ENCODE measurements around the gene GMIP. TPM values are rescaled to one million over a fixed set of nuclear protein-coding genes. Genes with fewer than 3 reads are reported as not detected.

The GMIP gene
- total and polyA plus RNA-seq, 11 donors: 1.1 to 21.7 (median 2.5) TPM

DNA sequence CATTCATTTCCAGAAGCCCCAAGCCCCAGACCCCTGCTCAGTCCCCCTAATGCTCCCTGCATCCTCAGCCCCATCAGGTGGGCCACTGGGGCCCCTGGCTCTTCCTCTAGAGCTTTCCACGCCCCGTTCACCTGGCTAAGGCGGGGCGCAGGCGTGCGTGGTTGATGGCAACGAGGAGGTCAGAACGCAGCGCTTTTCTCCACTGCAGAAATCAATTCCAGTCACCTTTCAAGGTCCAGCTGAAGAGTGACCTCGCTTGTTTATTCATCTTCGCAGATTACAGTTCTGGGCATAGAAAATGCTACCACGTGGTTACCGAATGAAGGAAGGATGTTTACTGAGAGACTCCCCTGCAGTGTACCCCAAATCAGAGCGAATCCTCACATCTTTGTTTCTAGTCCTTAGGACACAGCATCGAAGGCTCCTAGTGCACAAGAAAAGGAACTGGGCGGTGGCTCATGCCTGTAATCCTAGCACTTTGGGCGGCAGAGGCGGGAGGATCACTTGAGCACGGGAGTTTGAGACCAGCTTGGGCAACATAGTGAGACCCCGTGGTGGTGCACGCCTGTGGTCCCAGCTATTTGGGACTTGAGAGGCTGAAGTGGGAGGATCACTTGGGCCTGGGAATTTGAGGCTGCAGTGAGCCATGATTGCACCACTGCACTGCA is 24.1 kb downstream of the GMIP start:
- TF ChIP-seq POLR2A (IDR thresholded peaks at IDR 0.05): no peak
- TF ChIP-seq, protein P1, sequence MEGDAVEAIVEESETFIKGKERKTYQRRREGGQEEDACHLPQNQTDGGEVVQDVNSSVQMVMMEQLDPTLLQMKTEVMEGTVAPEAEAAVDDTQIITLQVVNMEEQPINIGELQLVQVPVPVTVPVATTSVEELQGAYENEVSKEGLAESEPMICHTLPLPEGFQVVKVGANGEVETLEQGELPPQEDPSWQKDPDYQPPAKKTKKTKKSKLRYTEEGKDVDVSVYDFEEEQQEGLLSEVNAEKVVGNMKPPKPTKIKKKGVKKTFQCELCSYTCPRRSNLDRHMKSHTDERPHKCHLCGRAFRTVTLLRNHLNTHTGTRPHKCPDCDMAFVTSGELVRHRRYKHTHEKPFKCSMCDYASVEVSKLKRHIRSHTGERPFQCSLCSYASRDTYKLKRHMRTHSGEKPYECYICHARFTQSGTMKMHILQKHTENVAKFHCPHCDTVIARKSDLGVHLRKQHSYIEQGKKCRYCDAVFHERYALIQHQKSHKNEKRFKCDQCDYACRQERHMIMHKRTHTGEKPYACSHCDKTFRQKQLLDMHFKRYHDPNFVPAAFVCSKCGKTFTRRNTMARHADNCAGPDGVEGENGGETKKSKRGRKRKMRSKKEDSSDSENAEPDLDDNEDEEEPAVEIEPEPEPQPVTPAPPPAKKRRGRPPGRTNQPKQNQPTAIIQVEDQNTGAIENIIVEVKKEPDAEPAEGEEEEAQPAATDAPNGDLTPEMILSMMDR (IDR thresholded peaks at IDR 0.05): no peak
- ATAC-seq (no peak), DNase-seq (no peak)
- Histone ChIP-seq H3K27me3 (peaks cover 4 to 32% (median 12%) of the 10 kb centered on the region in 9 donors), H3K4me3 (no peak overlapping the region), H3K9me3 (no peaks in the 10 kb centered on the region), H3K36me3 (no peaks in the 10 kb centered on the region), H3K27ac (no peak overlapping the region), H3K4me1 (peaks cover 0 to 11% (median 0%) of the 10 kb centered on the region in 12 donors)
- intact Hi-C loops (cut with DNase I): no loop called here
- 59 to 67% (median 65%) methylated on average over 21 of the region's 21 CpGs for WGBS, 4 donors

DNA sequence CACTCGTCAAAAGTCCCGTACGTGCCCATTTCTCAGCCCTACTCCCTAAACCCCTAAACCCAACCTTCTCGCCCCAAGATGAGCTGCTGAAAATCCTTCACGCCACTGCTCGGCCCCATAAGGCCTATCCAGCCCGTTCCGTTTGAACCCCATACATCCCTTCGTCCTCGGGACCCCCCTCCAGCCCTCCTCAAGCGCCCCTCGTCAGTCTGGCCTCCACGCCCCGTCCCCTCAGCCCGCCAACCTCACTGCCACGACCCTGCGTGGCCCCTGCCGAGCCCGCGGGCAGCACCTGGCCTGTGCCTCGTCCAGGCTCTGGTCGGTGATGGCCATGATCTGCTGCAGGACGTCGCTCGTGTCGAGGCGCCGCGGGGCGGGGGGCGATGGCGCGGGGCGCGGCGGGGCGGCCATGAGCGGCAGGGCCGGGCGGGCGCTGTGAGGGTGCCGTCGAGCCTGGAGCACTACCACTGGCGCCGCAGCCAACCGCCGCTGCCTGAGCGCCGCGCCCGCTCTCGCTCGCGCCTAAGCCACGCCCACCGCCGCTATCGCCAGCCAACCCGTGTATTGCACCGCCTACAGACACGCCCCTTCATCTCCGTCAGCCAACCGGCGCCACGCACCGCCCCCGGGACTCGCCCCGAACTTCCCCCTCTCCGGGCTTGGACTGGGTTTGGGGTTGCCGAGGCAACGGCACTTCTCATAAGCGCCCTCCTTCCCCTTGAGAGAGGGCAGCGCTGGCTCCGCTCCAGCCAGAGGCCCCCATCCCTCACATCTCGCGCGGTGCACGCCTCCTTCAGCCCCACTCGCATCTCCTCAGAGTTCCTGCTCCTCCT is 25.0 kb downstream of the GMIP start, which contains the start of gene PBX4:
PBX4 (minus strand) TSS at position 469 of the 833 bp plus-strand sequence; CDS start at position 411, 58 bp downstream.
- H3K27me3 ChIP-seq: peaks cover 4 to 38% (median 12%) of the 10 kb centered on the region in 9 donors
- TF ChIP-seq, protein P1 (IDR thresholded peaks at IDR 0.05): no peak
- no peak for TF ChIP-seq POLR2A (IDR thresholded peaks at IDR 0.05)
- DNase-seq: peak; percentile 87 to 97 (median 90)
- no peaks in the 10 kb centered on the region for H3K36me3 ChIP-seq
- no peak within 1 kb of the TSS for H3K27ac ChIP-seq
- 5 to 12% (median 8%) methylated on average over 33 to 80 of the region's 80 CpGs for WGBS, 4 donors
- H3K4me1 ChIP-seq: peaks cover 0 to 11% (median 0%) of the 10 kb centered on the region in 12 donors
- peak; percentile 81 to 99 (median 98) for ATAC-seq
- intact Hi-C loops (cut with DNase I): no loop called here
- no peaks in the 10 kb centered on the region for H3K9me3 ChIP-seq
- H3K4me3 ChIP-seq: peak within 1 kb of the TSS in 9 of 12 donors; percentile 5 to 62 (median 37)

DNA sequence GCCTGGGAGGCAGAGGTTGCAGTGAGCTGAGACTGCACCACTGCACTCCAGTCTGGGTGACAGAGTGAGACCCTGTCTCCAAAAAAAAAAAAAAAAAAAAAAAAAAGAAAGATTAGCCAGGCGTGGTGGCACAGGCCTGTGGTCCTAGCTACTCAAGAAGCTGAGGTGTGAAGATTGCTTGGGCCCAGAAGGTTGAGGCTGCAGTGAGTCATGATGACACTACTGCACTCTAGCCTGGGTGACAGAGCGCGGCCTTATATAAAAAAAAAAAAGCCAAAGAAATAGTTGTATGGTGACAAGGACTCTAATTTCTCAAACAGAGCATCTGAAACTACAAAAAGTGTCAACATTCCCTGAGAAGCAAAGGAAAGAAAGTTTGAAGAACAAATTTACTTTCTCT is 28.4 kb downstream of the GMIP start:
- ATAC-seq (no peak), DNase-seq (no peak)
- Histone ChIP-seq H3K27me3 (peaks cover 4 to 38% (median 12%) of the 10 kb centered on the region in 9 donors), H3K4me3 (no peak overlapping the region), H3K9me3 (no peaks in the 10 kb centered on the region), H3K4me1 (peaks cover 0 to 11% (median 0%) of the 10 kb centered on the region in 12 donors), H3K27ac (no peak overlapping the region), H3K36me3 (no peaks in the 10 kb centered on the region)
- WGBS, 4 donors: 90 to 97% (median 93%) methylated on average over 3 of the region's 3 CpGs
- no peak for TF ChIP-seq POLR2A (IDR thresholded peaks at IDR 0.05)
- TF ChIP-seq, protein P1 (IDR thresholded peaks at IDR 0.05): no peak
- intact Hi-C loops (cut with DNase I): no loop called here

DNA sequence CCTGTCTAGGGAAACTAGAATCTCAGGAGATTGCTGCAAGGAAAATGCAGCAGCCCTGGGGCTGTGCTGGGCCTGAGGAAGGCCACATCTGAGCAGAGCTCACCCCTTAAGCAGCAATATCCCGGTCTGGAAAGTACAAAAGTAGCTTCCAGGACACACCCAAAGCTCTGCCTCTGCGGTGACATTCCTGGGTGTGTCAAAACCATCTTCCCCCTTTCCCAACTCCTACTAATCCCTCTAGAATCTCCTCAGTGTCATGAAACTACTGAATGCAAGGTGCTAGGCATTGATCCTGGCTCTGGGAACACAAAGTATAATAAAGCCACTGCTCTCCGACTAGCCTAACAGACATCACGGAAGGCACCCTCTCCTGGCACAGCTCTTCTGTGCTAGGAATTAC is 30.0 kb downstream of the GMIP start:
- WGBS, 4 donors: 80 to 90% (median 88%) methylated on average over 4 of the region's 4 CpGs
- intact Hi-C loops (cut with DNase I): no loop called here
- Histone ChIP-seq H3K27ac (no peak overlapping the region), H3K36me3 (no peaks in the 10 kb centered on the region), H3K4me3 (no peak overlapping the region), H3K27me3 (peaks cover 4 to 38% (median 12%) of the 10 kb centered on the region in 9 donors), H3K9me3 (no peaks in the 10 kb centered on the region), H3K4me1 (peaks cover 0 to 6% (median 0%) of the 10 kb centered on the region in 12 donors)
- DNase-seq: no peak
- TF ChIP-seq, protein P1 (IDR thresholded peaks at IDR 0.05): no peak
- no peak for ATAC-seq

All from heart left ventricle (tissue), 16 donors.